GM12878 (cell line): ENCODE data around the gene MBNL1.

Experiments used
- MTA3 ChIP-seq: IDR thresholded peaks from 2 replicates; pipeline ENCODE4 v1.6.1; 2012; ENCODE audit warnings: low read length, inconsistent platforms, borderline replicate concordance
- MXI1 ChIP-seq: fragments of 150-350 bp; IDR thresholded peaks from 2 replicates; pipeline ENCODE4 v1.6.1; 2011; ENCODE audit warnings: low read depth, mild to moderate bottlenecking, inconsistent platforms, low read length, improper control_type of control experiment
- TAF1 ChIP-seq: IDR thresholded peaks from 2 replicates; pipeline ENCODE4 v1.6.1; 2011; ENCODE audit warnings: mild to moderate bottlenecking, low read depth, low read length, borderline replicate concordance
- TCF7 ChIP-seq: IDR thresholded peaks from 2 replicates; pipeline ENCODE4 v1.6.1; 2014; ENCODE audit warnings: antibody characterized with exemption, borderline replicate concordance

DNA sequence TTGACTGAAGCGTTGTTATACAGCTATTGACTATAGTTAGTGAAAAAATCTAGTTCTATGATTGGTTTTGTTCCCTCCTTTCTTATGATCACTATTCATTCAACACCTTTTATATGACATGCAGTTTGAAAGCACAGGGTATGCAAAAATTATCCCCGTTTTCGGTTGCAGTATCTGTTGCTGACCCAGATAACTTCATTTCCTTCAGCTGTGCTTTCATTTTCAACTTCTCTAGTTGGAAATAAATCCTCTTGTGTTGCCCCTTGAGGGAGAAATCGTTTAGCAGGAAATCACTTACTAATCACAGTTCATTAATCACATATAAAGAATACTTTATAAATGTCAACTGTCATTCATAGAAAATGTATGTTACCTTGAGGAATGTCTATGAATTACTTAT lies 55.1 kb downstream of the MBNL1 start:
- no peak for TF ChIP-seq MTA3
- TF ChIP-seq TCF7: no peak
- TF ChIP-seq TAF1: no peak
- TF ChIP-seq MXI1: 0 out of 2 replicates have a peak, but pooled peaks have one; percentile 36
